Skin epidermis (tissue), 12 donors: ENCODE data around the gene BCAP31.
A peak's percentile ranks its signal among the peaks of the same experiment; 100 is the strongest.
"Not testable (repeated sequence)": the region's sequence is repeated elsewhere in the genome, so short reads cannot be mapped to it uniquely, and the experiment has no call there.

Experiments used
- H3K27ac ChIP-seq, 21 experiments: fragments of 200-600 bp; sonication (generic) in 11 of 21; one replicate each; pipeline ENCODE4 v1.5.0; 2020; ENCODE audit warnings: mild to moderate bottlenecking in 3 of 21, inconsistent platforms in 2 of 21, moderate library complexity in 2 of 21
- H3K4me3 ChIP-seq, 7 experiments: fragments of 200-600 bp; sonication (generic) in 2 of 7; one replicate each; pipeline ENCODE4 v1.5.0; 2020; ENCODE audit warnings: inconsistent platforms in 2 of 7, mild to moderate bottlenecking in 2 of 7, moderate library complexity in 1 of 7

The BCAP31 gene

DNA sequence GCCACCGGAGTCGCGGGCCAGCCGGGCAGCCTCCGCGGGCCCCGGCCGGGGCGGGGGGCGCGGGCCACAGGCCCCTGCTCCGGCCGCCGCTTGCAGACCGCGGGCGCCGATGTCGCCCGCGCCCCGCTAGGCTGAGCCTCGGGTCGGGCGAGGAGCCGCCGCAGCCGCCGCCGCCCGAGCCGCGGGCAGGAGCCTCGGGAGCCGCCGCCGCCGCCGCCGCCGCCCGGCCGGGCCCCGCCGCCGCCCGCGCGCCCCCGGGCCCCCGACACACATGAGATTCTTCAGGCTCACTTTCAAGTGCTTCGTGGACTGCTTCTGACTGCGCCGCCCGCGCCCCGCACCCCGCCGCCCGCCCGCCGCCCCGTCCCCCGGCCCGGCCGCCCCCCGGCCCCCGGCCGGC is 36.1 kb downstream of the BCAP31 start:
- Histone ChIP-seq H3K4me3 (peak overlapping the region in 2 of 7 experiments; percentile 34 to 35), H3K27ac (no peak overlapping the region)

- H3K4me3 ChIP-seq, result peak within 1 kb of the TSS; percentile 12 to 47 (median 23)
- peak within 1 kb of the TSS in 7 of 21 experiments; percentile 14 to 72 (median 53) for H3K27ac ChIP-seq
These were observed 36.8 kb downstream of the BCAP31 start, which contains the start of gene SLC6A8 for GRCh38 chrX:153687121-153688039. Gene SLC6A8 (plus strand): TSS chrX:153687926. CDS start chrX:153688575, 649 bp downstream.

DNA sequence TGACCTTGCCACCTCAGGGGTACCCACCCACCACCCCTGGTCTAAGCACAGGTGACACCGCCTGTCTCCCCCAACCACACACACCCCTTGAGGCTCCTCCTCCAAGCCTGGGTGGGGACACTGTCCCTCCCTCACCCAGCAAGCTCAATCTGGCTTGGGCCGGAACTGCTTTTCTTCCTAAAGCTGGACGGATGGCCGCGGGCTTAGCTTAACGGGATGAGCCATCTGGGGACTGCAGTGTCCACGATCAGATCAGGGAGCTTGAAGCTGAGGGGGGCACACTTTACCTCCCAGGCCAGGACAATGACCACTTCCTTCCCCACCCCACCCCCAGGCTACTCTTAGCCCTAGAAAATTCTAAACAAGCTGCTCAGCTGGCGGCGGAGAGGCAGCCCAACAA is 37.5 kb downstream of the BCAP31 start:
- Histone ChIP-seq H3K27ac (peak overlapping the region in 1 of 21 experiments; percentile 4), H3K4me3 (no peak overlapping the region)

DNA sequence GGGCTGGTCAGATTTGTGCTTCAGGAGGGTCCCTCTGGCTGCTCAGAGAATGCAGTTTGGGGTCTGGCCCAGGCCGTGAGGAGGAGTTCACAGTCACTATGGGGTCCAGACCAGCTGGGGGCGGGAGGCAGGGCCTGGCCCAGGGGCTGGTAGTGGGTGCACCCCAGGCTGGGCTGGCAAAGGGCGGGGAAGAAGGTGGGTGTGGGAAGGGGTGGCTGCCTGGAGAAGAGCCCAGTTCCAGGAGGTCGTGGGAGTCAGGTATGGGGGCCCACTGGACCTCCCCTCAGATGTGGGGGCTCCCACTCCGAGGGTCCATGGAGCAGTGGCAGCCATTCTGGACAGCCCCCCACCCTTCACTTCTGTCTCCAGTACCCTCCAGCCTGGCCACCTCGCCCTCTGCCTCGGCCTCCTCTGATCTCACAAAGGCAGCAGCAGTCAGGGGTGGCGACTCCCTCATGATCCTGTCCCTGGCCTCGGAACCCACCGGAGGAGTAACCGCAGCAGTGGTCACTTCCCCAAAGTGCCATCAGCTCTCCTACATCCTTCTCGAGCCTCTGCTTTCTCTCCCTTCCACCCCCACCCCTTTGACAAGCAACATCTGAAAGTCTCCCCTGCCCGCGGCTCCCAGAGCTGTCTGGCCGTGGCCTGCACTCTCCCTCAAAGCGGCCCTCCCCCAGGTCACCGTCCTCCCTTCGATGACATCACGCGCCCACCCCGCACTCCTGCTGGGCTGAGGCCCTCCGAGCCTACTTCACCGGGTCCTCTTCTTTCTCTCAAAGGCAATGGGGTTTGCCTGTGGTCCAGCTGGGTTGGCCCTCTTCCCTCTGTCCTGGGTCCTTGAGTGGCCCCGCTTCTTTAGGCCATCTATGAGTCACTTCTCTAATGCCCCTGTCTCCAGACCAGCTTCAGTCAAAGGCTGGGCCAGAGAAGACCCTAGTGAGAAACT is 38.2 kb downstream of the BCAP31 start:
- no peak overlapping the region for H3K4me3 ChIP-seq
- H3K27ac ChIP-seq, result no peak overlapping the region

DNA sequence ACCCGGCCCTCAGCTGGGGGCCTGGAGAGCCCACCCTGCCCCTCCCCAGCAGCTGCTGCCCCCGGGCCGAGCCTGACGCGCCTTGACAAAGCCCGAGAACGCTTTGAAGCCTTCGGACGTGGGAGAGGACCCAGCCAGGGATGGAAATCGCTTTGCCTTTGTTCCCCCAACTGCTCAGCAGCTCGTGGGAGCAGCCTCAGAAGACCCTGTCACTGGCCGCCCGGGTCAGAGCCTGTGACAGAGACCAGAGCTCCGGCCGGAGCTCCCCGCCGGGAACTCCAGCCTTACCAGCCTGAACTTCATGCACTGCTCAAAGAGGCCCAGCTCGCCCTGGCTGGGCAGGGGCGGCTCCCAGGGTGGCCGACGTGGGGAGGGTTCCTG is 39.0 kb downstream of the BCAP31 start:
- no peak overlapping the region for H3K4me3 ChIP-seq
- no peak overlapping the region for H3K27ac ChIP-seq

GRCh38 chrX:153684467-153685155 is 39.6 kb downstream of the BCAP31 start:
- Histone ChIP-seq H3K4me3 (no peak overlapping the region), H3K27ac (no peak overlapping the region)

GRCh38 chrX:153683486-153683885 is 40.7 kb downstream of the BCAP31 start:
- H3K27ac ChIP-seq, H3K4me3 ChIP-seq: not testable (repeated sequence)

- no peak overlapping the region for H3K4me3 ChIP-seq
- H3K27ac ChIP-seq, result no peak overlapping the region
These were observed 43.0 kb downstream of the BCAP31 start for GRCh38 chrX:153681175-153681574.

- H3K27ac ChIP-seq, result no peak overlapping the region
- H3K4me3 ChIP-seq, result no peak overlapping the region
These were observed 49.9 kb downstream of the BCAP31 start for GRCh38 chrX:153674219-153674851.

GRCh38 chrX:153673428-153674218 is 50.6 kb downstream of the BCAP31 start, which contains the start of gene PNCK:
Gene PNCK (minus strand): TSS chrX:153673813. CDS start chrX:153673076, 737 bp downstream.
- no peak within 1 kb of the TSS for H3K4me3 ChIP-seq

DNA sequence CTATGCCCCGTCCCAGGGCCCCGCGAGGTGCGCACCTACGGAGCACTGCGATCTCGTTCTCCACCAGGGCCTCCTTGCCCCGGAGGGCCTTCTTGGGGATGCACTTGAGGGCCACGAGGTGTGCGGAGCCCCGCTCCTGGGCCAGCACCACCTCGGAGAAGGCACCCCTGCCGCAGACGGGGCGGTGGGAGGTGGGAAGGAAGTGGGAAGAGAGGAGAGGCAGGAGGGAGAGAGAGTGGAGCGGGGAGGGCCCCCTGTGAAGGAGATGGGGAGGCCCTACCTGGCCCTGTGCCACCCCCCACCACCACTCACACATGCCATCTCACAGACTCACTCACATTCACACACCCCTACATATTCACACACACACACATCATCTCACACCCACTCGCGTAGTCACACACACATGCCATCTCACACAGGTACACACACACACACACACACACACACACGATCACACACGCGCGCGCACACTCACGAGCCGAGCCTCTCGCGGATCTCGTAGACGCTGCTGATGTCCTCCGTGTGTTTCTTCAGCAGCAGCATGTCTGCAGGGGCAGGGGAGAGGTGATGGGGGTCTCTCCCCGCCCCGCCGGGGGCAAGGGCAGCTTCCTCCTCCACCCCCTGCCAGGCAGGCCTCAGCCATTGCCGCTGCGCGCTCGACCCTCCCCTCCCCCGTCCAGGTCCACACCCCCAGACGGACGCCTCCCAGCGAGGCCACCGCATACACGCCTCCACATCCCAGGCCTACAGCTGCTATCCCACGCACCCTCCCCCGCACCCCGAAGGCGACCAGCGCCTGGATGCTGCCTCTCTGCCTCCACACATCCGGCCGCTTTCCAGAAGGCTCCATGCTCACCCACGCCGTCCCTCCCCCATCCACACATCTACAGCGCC is 51.4 kb downstream of the BCAP31 start:
- Histone ChIP-seq H3K4me3 (no peak overlapping the region), H3K27ac (no peak overlapping the region)

More at GRCh38 chrX:153673428-153674218, 50.6 kb downstream of the BCAP31 start, which contains the start of gene PNCK:
- no peak within 1 kb of the TSS for H3K27ac ChIP-seq

DNA sequence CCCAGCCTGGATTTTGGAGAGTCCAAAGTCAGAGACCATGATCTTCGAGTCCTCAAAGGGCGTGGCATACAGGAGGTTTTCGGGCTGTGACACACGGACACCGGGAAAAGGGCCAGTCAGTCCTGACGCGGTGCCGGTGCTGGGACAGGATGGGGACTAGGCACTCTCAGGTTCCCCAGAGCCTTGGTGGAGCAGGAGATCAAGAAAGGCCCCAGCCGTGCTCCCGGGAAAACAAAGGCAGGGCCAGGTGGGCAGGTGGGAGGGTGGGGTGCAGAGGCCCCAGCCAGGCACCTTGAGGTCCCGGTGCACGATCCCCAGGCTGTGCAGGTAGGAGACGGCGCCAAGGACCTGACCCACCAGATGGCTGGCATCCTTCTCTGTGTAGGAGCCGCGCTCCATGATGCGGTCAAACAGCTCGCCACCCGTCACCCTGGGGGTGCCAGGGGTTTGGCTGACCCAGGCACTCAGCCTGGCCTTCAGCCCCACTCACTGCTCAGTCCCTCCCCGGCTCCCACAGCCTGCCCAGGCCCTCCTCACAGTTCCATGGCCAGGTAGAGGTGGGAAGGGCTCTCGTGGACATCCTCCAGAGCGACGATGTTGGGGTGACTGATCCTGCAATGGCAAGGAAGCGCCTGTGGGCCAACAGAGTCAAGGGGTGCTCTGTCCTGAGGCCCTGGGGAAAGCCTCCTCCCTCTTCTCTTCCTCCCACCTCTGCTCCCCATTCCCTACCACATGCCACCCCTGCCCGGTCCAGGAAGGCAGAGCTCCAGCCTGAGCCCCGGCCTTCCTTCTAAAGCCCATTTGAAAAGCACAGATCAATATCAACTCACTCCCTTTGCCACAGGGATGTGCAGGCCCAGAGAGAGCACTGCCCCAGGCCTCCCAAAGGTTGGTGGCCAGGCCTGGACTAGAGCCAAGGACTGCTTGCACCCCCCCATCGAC is 52.3 kb downstream of the BCAP31 start:
- Histone ChIP-seq H3K4me3 (no peak overlapping the region), H3K27ac (no peak overlapping the region)

DNA sequence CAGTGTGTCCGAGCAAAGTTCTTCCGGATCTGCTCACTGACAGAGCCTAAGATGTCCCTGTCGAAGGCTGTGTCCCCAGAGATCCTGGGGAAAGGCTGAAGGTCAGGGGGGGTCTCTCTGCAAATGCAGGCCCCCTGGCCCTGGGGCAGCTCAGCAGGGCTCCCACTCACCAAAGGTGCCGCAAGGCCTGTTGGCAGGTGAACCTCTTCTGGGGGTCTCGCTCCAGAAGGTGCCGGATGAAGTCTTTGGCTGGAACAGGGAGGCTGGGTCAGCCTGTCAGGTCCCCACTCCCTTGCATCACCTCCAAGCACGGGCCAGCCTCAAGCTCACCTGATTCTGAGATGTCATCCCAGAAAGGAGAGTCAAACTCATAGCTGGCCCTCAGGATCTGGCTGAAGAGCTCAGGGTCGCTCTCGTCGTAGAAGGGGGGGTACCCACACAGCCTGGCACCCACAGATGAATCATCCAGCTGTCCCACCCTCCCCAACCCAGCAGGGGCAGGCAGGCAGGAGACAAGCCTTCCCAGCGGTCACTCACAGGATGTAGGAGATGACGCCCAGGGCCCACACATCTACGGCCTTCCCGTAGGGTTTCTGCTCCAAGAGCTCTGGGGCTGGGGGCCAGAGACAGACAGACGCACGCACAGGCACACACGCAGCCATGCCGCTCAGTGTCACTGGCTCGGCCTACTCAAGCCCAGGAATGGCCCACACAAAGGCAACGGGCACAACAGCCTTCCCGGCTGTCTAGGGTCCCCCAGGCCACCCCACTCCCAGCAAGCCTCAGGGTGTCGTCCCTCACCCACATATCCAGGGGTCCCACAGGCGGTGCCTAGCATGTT is 53.2 kb downstream of the BCAP31 start:
- Histone ChIP-seq H3K27ac (no peak overlapping the region), H3K4me3 (no peak overlapping the region)

DNA sequence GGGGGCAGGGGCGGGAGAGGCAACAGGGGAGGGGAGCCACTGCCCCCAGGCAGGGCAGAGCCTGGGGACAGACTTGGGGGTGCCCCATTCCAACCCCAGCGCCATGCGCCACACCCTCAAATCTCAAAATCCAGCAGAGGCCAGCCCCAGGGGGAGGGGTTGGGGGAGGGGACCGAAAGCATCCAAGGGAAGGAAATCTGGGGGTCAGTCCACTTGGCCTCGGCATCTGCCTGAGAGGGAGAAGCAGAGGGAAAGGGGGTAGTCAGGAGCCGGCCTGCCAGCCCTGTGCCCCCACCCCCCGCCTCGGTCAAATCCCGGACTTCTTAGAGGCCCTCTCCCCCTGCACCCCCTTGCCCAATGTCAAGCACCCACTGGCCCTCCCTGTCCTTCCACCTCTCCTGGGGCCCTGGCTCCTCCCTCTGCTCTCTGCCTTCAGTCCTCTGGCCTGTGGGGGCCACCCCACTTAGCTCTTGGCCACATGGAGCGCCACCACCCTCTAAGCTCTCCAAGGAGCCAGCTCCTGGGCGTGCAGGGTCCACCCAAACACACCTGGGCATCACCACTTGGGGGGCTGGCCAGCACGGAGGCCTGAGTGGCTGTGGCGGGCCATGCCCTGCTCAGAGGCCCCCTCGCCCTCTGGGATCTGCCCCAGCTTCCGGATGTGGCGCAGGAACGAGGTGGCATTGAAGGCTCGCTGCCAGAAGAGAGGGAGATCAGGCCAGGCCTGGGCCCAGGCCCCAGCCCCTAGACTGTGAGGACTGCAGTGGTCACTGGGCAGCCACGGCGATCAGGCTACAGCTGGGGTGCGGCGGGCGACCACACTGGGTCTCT is 54.1 kb downstream of the BCAP31 start:
- Histone ChIP-seq H3K4me3 (no peak overlapping the region), H3K27ac (no peak overlapping the region)
